ENCODE results near the gene SDC1. TPM values are rescaled to one million over a fixed set of nuclear protein-coding genes. Genes with fewer than 3 reads are reported as not detected.

Gene SDC1
- total RNA-seq, 1 donor from 2014 or later = 184 TPM

DNA sequence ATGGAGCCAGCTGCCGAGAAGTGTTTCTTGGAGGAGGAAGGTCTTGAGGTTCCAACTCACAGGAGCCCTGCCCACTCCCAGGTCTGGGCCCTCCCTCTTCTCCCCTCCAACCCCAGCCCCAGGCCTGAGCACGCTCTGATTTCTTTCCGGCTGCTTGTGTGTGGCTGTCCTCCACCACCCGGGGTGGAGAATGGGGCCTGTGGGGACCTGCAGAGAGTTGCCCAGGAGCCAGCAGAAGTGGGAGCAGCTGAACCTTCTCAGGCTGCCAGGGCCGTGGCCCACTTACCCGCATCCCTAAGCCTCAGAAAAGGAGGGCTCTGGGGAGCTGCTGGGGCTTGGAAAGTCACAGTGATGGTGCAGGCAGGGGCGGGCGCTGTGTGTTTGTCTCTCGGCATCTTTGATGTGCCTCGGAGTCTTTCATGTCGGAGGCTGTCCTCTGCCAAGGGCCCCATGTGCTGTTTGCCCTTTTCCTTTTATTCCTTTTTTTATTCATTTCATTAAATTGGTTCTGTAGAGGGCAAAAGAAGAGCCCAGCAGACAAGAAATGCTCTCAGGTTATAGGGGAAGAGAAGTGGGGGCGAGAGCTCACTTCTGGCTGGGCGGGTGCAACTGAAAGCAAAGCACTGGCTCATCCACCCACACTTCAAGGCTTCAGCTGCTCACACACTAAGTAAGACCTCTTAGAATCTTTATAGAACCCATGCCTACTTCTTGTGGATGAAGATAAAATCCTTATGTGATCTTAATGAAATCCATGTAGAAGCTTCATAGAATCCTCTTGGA is 52.5 kb downstream of the SDC1 start:
- TF ChIP-seq POLR2AphosphoS5 (IDR thresholded peaks at IDR 0.05; ENCODE audit: insufficient read depth in 1 of 2, low read depth in 1 of 2) = peak in 1 of 2 donors; percentile 39
- TF ChIP-seq, protein P1, sequence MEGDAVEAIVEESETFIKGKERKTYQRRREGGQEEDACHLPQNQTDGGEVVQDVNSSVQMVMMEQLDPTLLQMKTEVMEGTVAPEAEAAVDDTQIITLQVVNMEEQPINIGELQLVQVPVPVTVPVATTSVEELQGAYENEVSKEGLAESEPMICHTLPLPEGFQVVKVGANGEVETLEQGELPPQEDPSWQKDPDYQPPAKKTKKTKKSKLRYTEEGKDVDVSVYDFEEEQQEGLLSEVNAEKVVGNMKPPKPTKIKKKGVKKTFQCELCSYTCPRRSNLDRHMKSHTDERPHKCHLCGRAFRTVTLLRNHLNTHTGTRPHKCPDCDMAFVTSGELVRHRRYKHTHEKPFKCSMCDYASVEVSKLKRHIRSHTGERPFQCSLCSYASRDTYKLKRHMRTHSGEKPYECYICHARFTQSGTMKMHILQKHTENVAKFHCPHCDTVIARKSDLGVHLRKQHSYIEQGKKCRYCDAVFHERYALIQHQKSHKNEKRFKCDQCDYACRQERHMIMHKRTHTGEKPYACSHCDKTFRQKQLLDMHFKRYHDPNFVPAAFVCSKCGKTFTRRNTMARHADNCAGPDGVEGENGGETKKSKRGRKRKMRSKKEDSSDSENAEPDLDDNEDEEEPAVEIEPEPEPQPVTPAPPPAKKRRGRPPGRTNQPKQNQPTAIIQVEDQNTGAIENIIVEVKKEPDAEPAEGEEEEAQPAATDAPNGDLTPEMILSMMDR (IDR thresholded peaks at IDR 0.05) = no peak
- Histone ChIP-seq H3K27me3 (no peaks in the 10 kb centered on the region), H3K9me3 (no peaks in the 10 kb centered on the region), H3K36me3 (no peaks in the 10 kb centered on the region), H3K4me1 (peaks cover 44% of the 10 kb centered on the region), H3K4me3 (no peak overlapping the region), H3K27ac (peak overlapping the region; percentile 47)
- intact Hi-C loops (cut with DNase I) = no loop called here
- no peak for DNase-seq (ENCODE audit: extremely low spot score in 2 of 2)

DNA sequence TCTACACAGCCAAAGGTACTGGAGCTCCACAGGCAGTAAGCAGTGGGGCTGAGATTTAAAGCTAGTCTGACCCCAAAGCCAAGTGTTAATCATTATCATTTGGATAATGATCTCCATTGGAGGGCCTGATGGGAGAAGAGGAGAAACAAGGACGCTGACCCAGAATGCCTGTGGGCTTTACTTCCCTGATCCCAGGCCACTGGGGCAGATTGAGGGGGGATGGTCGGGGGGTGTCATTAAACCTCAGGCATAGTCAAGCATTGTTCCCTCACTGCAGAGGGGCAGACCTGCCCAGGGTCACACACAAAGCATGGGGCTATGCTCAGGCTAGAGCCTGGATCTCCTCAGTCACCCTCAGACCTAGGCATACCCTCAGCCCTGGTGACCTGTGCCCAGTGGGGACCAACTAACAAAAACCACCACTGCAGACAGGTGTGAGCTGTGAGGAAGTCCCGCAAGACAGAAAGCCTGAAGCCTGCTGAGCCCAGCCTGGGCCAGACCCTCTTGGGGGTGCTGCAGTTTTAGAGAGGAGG is 53.4 kb downstream of the SDC1 start:
- DNase-seq (ENCODE audit: extremely low spot score in 2 of 2) = no peak
- H3K27me3 ChIP-seq = no peaks in the 10 kb centered on the region
- H3K4me1 ChIP-seq = peaks cover 47% of the 10 kb centered on the region
- peak overlapping the region; percentile 47 for H3K27ac ChIP-seq
- H3K36me3 ChIP-seq = no peaks in the 10 kb centered on the region
- intact Hi-C loops (cut with DNase I) = no loop called here
- H3K9me3 ChIP-seq = no peaks in the 10 kb centered on the region
- H3K4me3 ChIP-seq = no peak overlapping the region
- TF ChIP-seq, protein P1 (IDR thresholded peaks at IDR 0.05) = no peak
- no peak for TF ChIP-seq POLR2AphosphoS5 (IDR thresholded peaks at IDR 0.05; ENCODE audit: insufficient read depth in 1 of 2, low read depth in 1 of 2)
- TF ChIP-seq POLR2A (IDR thresholded peaks at IDR 0.05) = no peak

DNA sequence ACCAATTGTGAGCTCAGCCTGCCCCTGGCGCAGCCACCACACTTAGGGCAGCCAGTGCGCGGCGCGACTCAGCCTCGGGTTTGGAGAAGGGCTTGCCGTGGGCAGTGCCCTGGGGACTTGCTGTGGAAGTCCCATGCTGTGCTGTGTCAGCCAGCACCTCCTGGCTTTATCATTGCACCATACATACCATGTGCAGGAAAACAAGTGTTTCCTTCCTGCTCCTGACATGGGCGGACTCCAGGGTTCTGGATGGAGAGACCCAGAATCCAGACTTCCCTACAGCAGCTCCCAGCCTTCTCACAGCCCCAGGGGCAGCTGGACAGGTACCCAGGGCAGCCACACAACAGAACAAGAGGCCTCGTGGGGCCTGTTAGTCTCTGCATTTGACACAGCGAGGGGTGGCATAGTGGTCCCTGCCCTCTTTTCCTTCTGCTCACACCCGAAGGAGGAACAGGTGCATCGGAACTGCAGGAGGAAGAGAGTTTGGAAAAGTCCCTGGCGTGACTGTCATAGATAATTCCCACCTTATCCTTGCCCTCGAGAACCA is 54.2 kb downstream of the SDC1 start:
- H3K27ac ChIP-seq = no peak overlapping the region
- intact Hi-C loops (cut with DNase I) = no loop called here

DNA sequence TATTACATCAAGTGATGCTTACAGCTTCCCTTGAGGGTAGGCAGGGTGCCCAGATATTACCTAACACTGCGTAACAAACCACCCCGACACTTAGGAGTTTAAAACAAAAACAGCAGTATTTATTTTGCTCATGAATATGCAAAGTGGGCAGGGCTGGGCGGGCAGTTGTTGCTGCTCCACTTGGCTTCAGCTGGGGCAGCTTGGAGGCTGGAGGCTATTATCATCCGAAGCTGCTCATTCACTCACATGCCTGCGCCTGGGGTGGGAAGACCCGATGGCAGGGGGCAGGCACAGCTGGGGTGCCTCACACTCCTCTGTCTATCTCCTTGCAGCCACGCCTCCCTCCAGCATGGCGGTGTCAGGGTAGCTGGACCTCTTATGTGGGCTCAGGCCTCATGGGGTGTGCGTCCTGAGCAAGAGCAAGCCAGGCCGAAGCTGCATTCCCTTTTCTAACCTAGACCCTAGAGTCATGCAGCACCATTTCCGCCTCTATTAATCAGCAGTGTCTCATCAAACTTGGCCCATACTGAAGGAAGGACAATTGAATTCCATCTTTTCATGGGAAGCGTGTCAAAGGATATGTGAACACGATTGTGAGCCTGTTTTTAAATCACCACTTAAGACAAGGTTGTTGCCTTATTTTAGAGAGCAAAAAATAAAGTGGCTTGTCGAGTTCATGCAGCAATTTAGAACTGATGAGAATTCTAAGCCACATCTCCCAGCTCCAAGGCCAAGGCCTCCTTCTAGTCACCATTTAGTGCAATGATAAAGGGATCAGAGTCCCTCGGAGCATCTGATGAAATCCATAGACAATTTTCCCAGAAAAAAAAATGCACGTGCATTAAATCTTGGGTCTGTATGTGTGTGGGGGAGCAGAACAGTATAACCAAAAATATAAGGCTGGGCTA is 54.9 kb downstream of the SDC1 start:
- no peak for DNase-seq (ENCODE audit: extremely low spot score in 2 of 2)
- Histone ChIP-seq H3K9me3 (no peaks in the 10 kb centered on the region), H3K27me3 (no peaks in the 10 kb centered on the region), H3K36me3 (no peaks in the 10 kb centered on the region), H3K4me1 (peaks cover 47% of the 10 kb centered on the region), H3K27ac (no peak overlapping the region), H3K4me3 (no peak overlapping the region)
- no peak for TF ChIP-seq POLR2AphosphoS5 (IDR thresholded peaks at IDR 0.05; ENCODE audit: insufficient read depth in 1 of 2, low read depth in 1 of 2)
- TF ChIP-seq POLR2A (IDR thresholded peaks at IDR 0.05) = no peak
- TF ChIP-seq, protein P1 (IDR thresholded peaks at IDR 0.05) = no peak
- intact Hi-C loops (cut with DNase I) = no loop called here

More for the DNA sequence above, 54.2 kb downstream of the SDC1 start:
- no peak overlapping the region for H3K4me3 ChIP-seq
- no peak for DNase-seq (ENCODE audit: extremely low spot score in 2 of 2)
- H3K4me1 ChIP-seq = peaks cover 47% of the 10 kb centered on the region
- H3K27me3 ChIP-seq = no peaks in the 10 kb centered on the region
- TF ChIP-seq, protein P1 (IDR thresholded peaks at IDR 0.05) = no peak
- TF ChIP-seq POLR2AphosphoS5 (IDR thresholded peaks at IDR 0.05; ENCODE audit: insufficient read depth in 1 of 2, low read depth in 1 of 2) = no peak
- H3K9me3 ChIP-seq = no peaks in the 10 kb centered on the region
- no peaks in the 10 kb centered on the region for H3K36me3 ChIP-seq

Data from vagina (tissue), 2 donors.